SK-N-SH (cell line): ENCODE results near the gene SETBP1. TPM values are rescaled to one million over a fixed set of nuclear protein-coding genes. Genes with fewer than 3 reads are reported as not detected.

ENCODE experiments used
- CTCF ChIA-PET: fragments of 300-600, 350-600 bp; formaldehyde crosslinking; extraction: SDS; loops from one replicate; lab custom pipeline; 2021; lab: Yijun Ruan, JAX
- POLR2A ChIA-PET: fragments of 350-600 bp; sonication (Branson Sonifier 250); formaldehyde crosslinking; extraction: SDS; loops from one replicate; lab custom pipeline; 2020; ENCODE audit warnings: antibody characterized with exemption, inconsistent platforms; lab: Yijun Ruan, JAX
- DNase-seq: peaks from one replicate; pipeline ENCODE4 v3.0.0; 2012
- H2AFZ ChIP-seq: fragments of 200-600 bp; sonication (generic); 2 replicates; pipeline ENCODE4 v1.8.1; 2016; ENCODE audit warnings: antibody characterized with exemption, mild to moderate bottlenecking, low read depth
- H3F3A ChIP-seq: fragments of 200-600 bp; sonication (generic); replicated peaks from 2 replicates; pipeline ENCODE3; 2016; ENCODE audit warnings: antibody characterized with exemption, mild to moderate bottlenecking; ENCODE audit not compliant: insufficient read depth
- H3K27ac ChIP-seq, 2 experiments: fragments of 200-500 bp in 1 of 2; fragments of 200-600 bp in 1 of 2; sonication (Bioruptor generic) in 1 of 2; sonication (generic), shearing (Covaris generic) in 1 of 2; 2 replicates each; pipeline versions ENCODE4 v1.5.1 to v1.6.1; 2014 to 2016; ENCODE audit warnings: low read depth in 2 of 2, inconsistent platforms in 1 of 2, low read length in 1 of 2, mild to moderate bottlenecking in 1 of 2, mixed read lengths in 1 of 2
- H3K27me3 ChIP-seq: fragments of 200-600 bp; sonication (generic), shearing (Covaris generic); 2 replicates; pipeline ENCODE4 v1.6.1; 2016; ENCODE audit warnings: mixed run types; ENCODE audit not compliant: insufficient read depth
- H3K36me3 ChIP-seq, 2 experiments: fragments of 200-500 bp in 1 of 2; fragments of 200-600 bp in 1 of 2; sonication (Bioruptor generic) in 1 of 2; sonication (generic) in 1 of 2; replicated peaks in 1 of 2; 2 replicates each; pipeline versions ENCODE3 to v1.5.1; 2014 to 2016; ENCODE audit warnings: low read length in 1 of 2, mild to moderate bottlenecking in 1 of 2; ENCODE audit not compliant: insufficient read depth in 2 of 2, control insufficient read depth in 1 of 2
- H3K4me1 ChIP-seq, 2 experiments: fragments of 200-500 bp in 1 of 2; fragments of 200-600 bp in 1 of 2; sonication (Bioruptor generic) in 1 of 2; sonication (generic), shearing (Covaris generic) in 1 of 2; 2 replicates each; pipeline versions ENCODE4 v1.5.1 to v1.6.1; 2014 to 2016; ENCODE audit warnings: low read depth in 1 of 2, low read length in 1 of 2, mixed run types in 1 of 2; ENCODE audit not compliant: insufficient read depth in 2 of 2, control insufficient read depth in 1 of 2
- H3K4me2 ChIP-seq: fragments of 200-600 bp; sonication (generic), shearing (Covaris generic); 2 replicates; pipeline ENCODE4 v1.6.1; 2017; ENCODE audit warnings: mixed run types
- H3K4me3 ChIP-seq, 2 experiments: fragments of 200-500 bp in 1 of 2; fragments of 200-600 bp in 1 of 2; sonication (Bioruptor generic) in 1 of 2; sonication (generic), shearing (Covaris generic) in 1 of 2; 2 replicates each; pipeline versions ENCODE4 v1.5.1 to v1.8.1; 2014 to 2016; ENCODE audit warnings: low read depth in 2 of 2, inconsistent platforms in 1 of 2, low read length in 1 of 2, mild to moderate bottlenecking in 1 of 2, mixed read lengths in 1 of 2, moderate library complexity in 1 of 2
- H3K79me2 ChIP-seq: fragments of 200-600 bp; sonication (generic); 2 replicates; pipeline ENCODE4 v1.8.1; 2017; ENCODE audit warnings: mild to moderate bottlenecking; ENCODE audit not compliant: insufficient read depth
- H3K9ac ChIP-seq: fragments of 200-600 bp; sonication (generic); 2 replicates; pipeline ENCODE4 v1.6.1; 2017; ENCODE audit warnings: mixed run types
- H3K9me2 ChIP-seq: fragments of 200-600 bp; sonication (generic); 2 replicates; pipeline ENCODE4 v1.6.1; 2017; ENCODE audit warnings: mixed run types
- H3K9me3 ChIP-seq: fragments of 200-600 bp; sonication (generic); 2 replicates; pipeline ENCODE4 v1.6.1; 2017; ENCODE audit warnings: mixed run types, mild to moderate bottlenecking, moderate library complexity
- H4K20me1 ChIP-seq: fragments of 200-600 bp; sonication (generic); 2 replicates; pipeline ENCODE4 v1.6.1; 2017; ENCODE audit warnings: mild to moderate bottlenecking, mixed run types; ENCODE audit not compliant: insufficient read depth
- FOXJ3 ChIP-seq: sonication (generic); formaldehyde crosslinking; IDR thresholded peaks from 2 replicates; pipeline ENCODE4 v1.5.1; 2020; ENCODE audit warnings: mild to moderate bottlenecking, missing genetic modification reagents
- RAD21 ChIP-seq: IDR thresholded peaks from 2 replicates; pipeline ENCODE4 v1.6.1; 2012; ENCODE audit warnings: mild to moderate bottlenecking, low read length
- RFX5 ChIP-seq: IDR thresholded peaks from 2 replicates; pipeline ENCODE4 v1.6.1; 2012; ENCODE audit warnings: mild to moderate bottlenecking, improper control_type of control experiment, low read length
- TEAD4 ChIP-seq: IDR thresholded peaks from 2 replicates; pipeline ENCODE4 v1.4.0; 2012; ENCODE audit warnings: mild to moderate bottlenecking, borderline replicate concordance; ENCODE audit not compliant: insufficient read depth
- WGBS: methylation state at CpG from one replicate; pipeline ENCODE4 v1.1.6; 2017; ENCODE audit warnings: low lambda C conversion rate; 5-methylcytosine and 5-hydroxymethylcytosine counted together
- polyA plus RNA-seq, 3 experiments: library from polyadenylated mRNA; depleted of rRNA; stranded (reverse); fragments of >200 nt; gene quantifications; 2 replicates each; pipeline ENCODE4 v1.2.3, GENCODE V29; 2012
- TF ChIP-seq, protein P1 (sequence below): IDR thresholded peaks from 2 replicates; pipeline ENCODE4 v1.6.1; 2012; ENCODE audit warnings: mild to moderate bottlenecking, low read depth, low read length, moderate library complexity
- TF ChIP-seq, protein P2 (sequence below): fragments of 150-350 bp; IDR thresholded peaks from 2 replicates; pipeline ENCODE4 v1.6.1; 2017; ENCODE audit warnings: antibody characterized with exemption, low read length, low read depth, borderline replicate concordance
- TF ChIP-seq, protein P3 (sequence below): fragments of 200-600 bp; sonication (generic); IDR thresholded peaks from 2 replicates; pipeline ENCODE4 v1.6.1; 2017; ENCODE audit warnings: antibody characterized with exemption, mild to moderate bottlenecking, moderate library complexity
- TF ChIP-seq, protein P4 (sequence below): IDR thresholded peaks from 2 replicates; pipeline ENCODE4; 2012
- TF ChIP-seq, protein P5 (sequence below): IDR thresholded peaks from 2 replicates; pipeline ENCODE4 v1.4.0; 2012; ENCODE audit warnings: low read depth

SETBP1 gene
- polyA plus RNA-seq, 1 of the 3 experiments (the other 2 are of a cell fraction): 3.0 TPM

DNA sequence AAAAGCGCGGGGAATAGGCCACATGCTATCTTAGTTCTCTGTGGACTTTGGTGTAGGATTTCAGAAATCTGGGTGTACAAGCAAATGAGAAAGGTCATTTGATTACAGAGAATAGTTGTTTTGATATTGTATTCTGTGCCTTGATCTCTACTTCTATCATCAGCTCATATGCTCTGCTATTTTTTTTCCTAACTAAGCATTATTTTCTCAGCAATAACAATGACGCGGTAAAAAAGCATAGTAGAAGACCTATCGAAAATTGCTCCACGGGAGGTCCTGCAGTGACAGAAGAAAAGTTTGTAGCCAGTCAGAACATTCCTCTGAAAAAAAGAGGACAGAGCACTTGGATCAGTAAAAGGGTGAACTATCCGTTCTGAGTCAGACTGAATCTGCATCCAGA is 2.8 kb upstream of the SETBP1 start:
- Histone ChIP-seq H3F3A (peaks cover 4% of the 10 kb centered on the region), H3K9me2 (no peaks in the 10 kb centered on the region), H3K4me1 (peaks cover 13 to 17% of the 10 kb centered on the region in 2 experiments; a peak in 3 of 4 replicates), H2AFZ (0 out of 2 replicates have a peak overlapping the region, but pooled peaks have one; percentile 73), H3K4me2 (peak overlapping the region; percentile 87; the same call in 1 of the 2 replicates), H3K9me3 (no peaks in the 10 kb centered on the region), H3K27ac (no peak overlapping the region), H3K79me2 (peaks cover 15% of the 10 kb centered on the region), H3K36me3 (no peaks in the 10 kb centered on the region), H3K27me3 (no peaks in the 10 kb centered on the region), H3K4me3 (no peak overlapping the region), H3K9ac (no peak overlapping the region), H4K20me1 (no peaks in the 10 kb centered on the region)
- TF ChIP-seq, protein P1, sequence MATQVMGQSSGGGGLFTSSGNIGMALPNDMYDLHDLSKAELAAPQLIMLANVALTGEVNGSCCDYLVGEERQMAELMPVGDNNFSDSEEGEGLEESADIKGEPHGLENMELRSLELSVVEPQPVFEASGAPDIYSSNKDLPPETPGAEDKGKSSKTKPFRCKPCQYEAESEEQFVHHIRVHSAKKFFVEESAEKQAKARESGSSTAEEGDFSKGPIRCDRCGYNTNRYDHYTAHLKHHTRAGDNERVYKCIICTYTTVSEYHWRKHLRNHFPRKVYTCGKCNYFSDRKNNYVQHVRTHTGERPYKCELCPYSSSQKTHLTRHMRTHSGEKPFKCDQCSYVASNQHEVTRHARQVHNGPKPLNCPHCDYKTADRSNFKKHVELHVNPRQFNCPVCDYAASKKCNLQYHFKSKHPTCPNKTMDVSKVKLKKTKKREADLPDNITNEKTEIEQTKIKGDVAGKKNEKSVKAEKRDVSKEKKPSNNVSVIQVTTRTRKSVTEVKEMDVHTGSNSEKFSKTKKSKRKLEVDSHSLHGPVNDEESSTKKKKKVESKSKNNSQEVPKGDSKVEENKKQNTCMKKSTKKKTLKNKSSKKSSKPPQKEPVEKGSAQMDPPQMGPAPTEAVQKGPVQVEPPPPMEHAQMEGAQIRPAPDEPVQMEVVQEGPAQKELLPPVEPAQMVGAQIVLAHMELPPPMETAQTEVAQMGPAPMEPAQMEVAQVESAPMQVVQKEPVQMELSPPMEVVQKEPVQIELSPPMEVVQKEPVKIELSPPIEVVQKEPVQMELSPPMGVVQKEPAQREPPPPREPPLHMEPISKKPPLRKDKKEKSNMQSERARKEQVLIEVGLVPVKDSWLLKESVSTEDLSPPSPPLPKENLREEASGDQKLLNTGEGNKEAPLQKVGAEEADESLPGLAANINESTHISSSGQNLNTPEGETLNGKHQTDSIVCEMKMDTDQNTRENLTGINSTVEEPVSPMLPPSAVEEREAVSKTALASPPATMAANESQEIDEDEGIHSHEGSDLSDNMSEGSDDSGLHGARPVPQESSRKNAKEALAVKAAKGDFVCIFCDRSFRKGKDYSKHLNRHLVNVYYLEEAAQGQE: no peak
- TF ChIP-seq FOXJ3 (CRISPR knock-in tag): no peak
- TF ChIP-seq, protein P2, sequence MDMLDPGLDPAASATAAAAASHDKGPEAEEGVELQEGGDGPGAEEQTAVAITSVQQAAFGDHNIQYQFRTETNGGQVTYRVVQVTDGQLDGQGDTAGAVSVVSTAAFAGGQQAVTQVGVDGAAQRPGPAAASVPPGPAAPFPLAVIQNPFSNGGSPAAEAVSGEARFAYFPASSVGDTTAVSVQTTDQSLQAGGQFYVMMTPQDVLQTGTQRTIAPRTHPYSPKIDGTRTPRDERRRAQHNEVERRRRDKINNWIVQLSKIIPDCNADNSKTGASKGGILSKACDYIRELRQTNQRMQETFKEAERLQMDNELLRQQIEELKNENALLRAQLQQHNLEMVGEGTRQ: no peak
- TF ChIP-seq, protein P3, sequence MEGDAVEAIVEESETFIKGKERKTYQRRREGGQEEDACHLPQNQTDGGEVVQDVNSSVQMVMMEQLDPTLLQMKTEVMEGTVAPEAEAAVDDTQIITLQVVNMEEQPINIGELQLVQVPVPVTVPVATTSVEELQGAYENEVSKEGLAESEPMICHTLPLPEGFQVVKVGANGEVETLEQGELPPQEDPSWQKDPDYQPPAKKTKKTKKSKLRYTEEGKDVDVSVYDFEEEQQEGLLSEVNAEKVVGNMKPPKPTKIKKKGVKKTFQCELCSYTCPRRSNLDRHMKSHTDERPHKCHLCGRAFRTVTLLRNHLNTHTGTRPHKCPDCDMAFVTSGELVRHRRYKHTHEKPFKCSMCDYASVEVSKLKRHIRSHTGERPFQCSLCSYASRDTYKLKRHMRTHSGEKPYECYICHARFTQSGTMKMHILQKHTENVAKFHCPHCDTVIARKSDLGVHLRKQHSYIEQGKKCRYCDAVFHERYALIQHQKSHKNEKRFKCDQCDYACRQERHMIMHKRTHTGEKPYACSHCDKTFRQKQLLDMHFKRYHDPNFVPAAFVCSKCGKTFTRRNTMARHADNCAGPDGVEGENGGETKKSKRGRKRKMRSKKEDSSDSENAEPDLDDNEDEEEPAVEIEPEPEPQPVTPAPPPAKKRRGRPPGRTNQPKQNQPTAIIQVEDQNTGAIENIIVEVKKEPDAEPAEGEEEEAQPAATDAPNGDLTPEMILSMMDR: no peak
- TF ChIP-seq RFX5: no peak
- TF ChIP-seq, protein P4, sequence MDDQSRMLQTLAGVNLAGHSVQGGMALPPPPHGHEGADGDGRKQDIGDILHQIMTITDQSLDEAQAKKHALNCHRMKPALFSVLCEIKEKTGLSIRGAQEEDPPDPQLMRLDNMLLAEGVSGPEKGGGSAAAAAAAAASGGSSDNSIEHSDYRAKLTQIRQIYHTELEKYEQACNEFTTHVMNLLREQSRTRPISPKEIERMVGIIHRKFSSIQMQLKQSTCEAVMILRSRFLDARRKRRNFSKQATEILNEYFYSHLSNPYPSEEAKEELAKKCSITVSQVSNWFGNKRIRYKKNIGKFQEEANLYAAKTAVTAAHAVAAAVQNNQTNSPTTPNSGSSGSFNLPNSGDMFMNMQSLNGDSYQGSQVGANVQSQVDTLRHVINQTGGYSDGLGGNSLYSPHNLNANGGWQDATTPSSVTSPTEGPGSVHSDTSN: no peak
- TF ChIP-seq RAD21: no peak
- TF ChIP-seq TEAD4: no peak
- TF ChIP-seq, protein P5, sequence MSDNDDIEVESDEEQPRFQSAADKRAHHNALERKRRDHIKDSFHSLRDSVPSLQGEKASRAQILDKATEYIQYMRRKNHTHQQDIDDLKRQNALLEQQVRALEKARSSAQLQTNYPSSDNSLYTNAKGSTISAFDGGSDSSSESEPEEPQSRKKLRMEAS: no peak
- ChIA-PET POLR2A (no interaction called here), CTCF (interaction anchor here (1.1 to 1.2 kb wide), 2 partner anchors 12 to 130 kb away, joined by 3 read pairs; no protein-coding TSS in a partner anchor)
- WGBS: 97% methylated on average over 7 of the region's 7 CpGs
- no peak for DNase-seq
